H9 (cell line): ENCODE data around the gene DAAM2. TPM values are rescaled to one million over a fixed set of nuclear protein-coding genes. Genes with fewer than 3 reads are reported as not detected.

Source experiments
- DNase-seq: peaks from one replicate; pipeline ENCODE4 v3.0.0-alpha.2; 2017
- H2AFZ ChIP-seq: one replicate; pipeline ENCODE4 v1.6.1; 2013; ENCODE audit warnings: mild to moderate bottlenecking, low read length, control low read depth, moderate library complexity
- H2AK5ac ChIP-seq: 2 replicates; pipeline ENCODE4 v1.6.1; 2013; ENCODE audit warnings: low read length, control low read depth, mixed read lengths; ENCODE audit not compliant: insufficient read length
- H2BK120ac ChIP-seq: one replicate; pipeline ENCODE4 v1.6.1; 2013; ENCODE audit warnings: low read depth, mild to moderate bottlenecking, low read length, control low read depth, inconsistent platforms; ENCODE audit not compliant: poor library complexity, severe bottlenecking
- H2BK12ac ChIP-seq: 2 replicates; pipeline ENCODE4 v1.6.1; 2013; ENCODE audit warnings: low read length, control low read depth, mixed read lengths, low read depth; ENCODE audit not compliant: insufficient read length
- H2BK15ac ChIP-seq: 2 replicates; pipeline ENCODE4 v1.6.1; 2013; ENCODE audit warnings: low read depth, low read length, control low read depth
- H2BK20ac ChIP-seq: one replicate; pipeline ENCODE4 v1.6.1; 2013; ENCODE audit warnings: low read depth, mild to moderate bottlenecking, low read length, control low read depth, inconsistent platforms; ENCODE audit not compliant: poor library complexity, severe bottlenecking
- H2BK5ac ChIP-seq: 2 replicates; pipeline ENCODE4 v1.6.1; 2013; ENCODE audit warnings: low read length, control low read depth, mixed read lengths; ENCODE audit not compliant: insufficient read length
- H3K14ac ChIP-seq: 2 replicates; pipeline ENCODE4 v1.6.1; 2013; ENCODE audit warnings: low read length, control low read depth; ENCODE audit not compliant: insufficient read depth
- H3K18ac ChIP-seq: 2 replicates; pipeline ENCODE4 v1.6.1; 2013; ENCODE audit warnings: low read depth, mild to moderate bottlenecking, mixed read lengths, low read length, control low read depth; ENCODE audit not compliant: insufficient read length
- H3K23ac ChIP-seq: 2 replicates; pipeline ENCODE4 v1.6.1; 2013; ENCODE audit warnings: low read length, control low read depth, mixed read lengths, low read depth; ENCODE audit not compliant: insufficient read length
- H3K23me2 ChIP-seq: 2 replicates; pipeline ENCODE4 v1.6.1; 2013; ENCODE audit warnings: low read depth, mild to moderate bottlenecking, mixed read lengths, low read length, control low read depth; ENCODE audit not compliant: insufficient read length, poor library complexity, severe bottlenecking
- H3K27ac ChIP-seq: 2 replicates; pipeline ENCODE4 v1.5.1; 2013; ENCODE audit warnings: low read length, control low read depth, mixed read lengths, low read depth; ENCODE audit not compliant: insufficient read length
- H3K27me3 ChIP-seq: 2 replicates; pipeline ENCODE4 v1.6.1; 2013; ENCODE audit warnings: low read length, control low read depth, inconsistent platforms; ENCODE audit not compliant: insufficient read depth
- H3K4ac ChIP-seq: 2 replicates; pipeline ENCODE4 v1.6.1; 2013; ENCODE audit warnings: low read depth, mild to moderate bottlenecking, control low read depth, inconsistent platforms, low read length, moderate library complexity
- H3K4me1 ChIP-seq: 2 replicates; pipeline ENCODE4 v1.6.1; 2013; ENCODE audit warnings: low read length, control low read depth, inconsistent platforms; ENCODE audit not compliant: insufficient read depth
- H3K4me2 ChIP-seq: 2 replicates; pipeline ENCODE4 v1.6.1; 2013; ENCODE audit warnings: low read length, control low read depth, mixed read lengths; ENCODE audit not compliant: insufficient read length, insufficient read depth
- H3K56ac ChIP-seq: 2 replicates; pipeline ENCODE4 v1.6.1; 2013; ENCODE audit warnings: low read depth, mild to moderate bottlenecking, mixed read lengths, low read length, control low read depth; ENCODE audit not compliant: insufficient read length
- H3K79me1 ChIP-seq: 2 replicates; pipeline ENCODE4 v1.6.1; 2013; ENCODE audit warnings: low read depth, mild to moderate bottlenecking, moderate library complexity, low read length, control low read depth, inconsistent platforms; ENCODE audit not compliant: insufficient read depth, poor library complexity, severe bottlenecking
- H3K79me2 ChIP-seq: 2 replicates; pipeline ENCODE4 v1.6.1; 2013; ENCODE audit warnings: low read length, control low read depth, inconsistent platforms; ENCODE audit not compliant: insufficient read depth
- H3K9ac ChIP-seq: 2 replicates; pipeline ENCODE4 v1.6.1; 2013; ENCODE audit warnings: low read length, control low read depth, mixed read lengths; ENCODE audit not compliant: insufficient read length; ENCODE audit errors: extremely low read depth
- H3K9me3 ChIP-seq: one replicate; pipeline ENCODE4 v1.6.1; 2013; ENCODE audit warnings: low read depth, low read length, inconsistent platforms; ENCODE audit not compliant: control insufficient read depth
- H3T11ph ChIP-seq: one replicate; pipeline ENCODE4 v1.6.1; 2013; ENCODE audit warnings: mild to moderate bottlenecking, low read length, control low read depth, inconsistent platforms
- H4K20me1 ChIP-seq: one replicate; pipeline ENCODE4 v1.6.1; 2013; ENCODE audit not compliant: control insufficient read depth, insufficient read length, insufficient read depth
- H4K5ac ChIP-seq: 2 replicates; pipeline ENCODE4 v1.6.1; 2013; ENCODE audit warnings: low read depth, mild to moderate bottlenecking, mixed read lengths, low read length, control low read depth; ENCODE audit not compliant: insufficient read length
- H4K8ac ChIP-seq: replicated peaks from 2 replicates; pipeline ENCODE4 v1.6.1; 2013; ENCODE audit warnings: low read length, control low read depth, mixed read lengths, low read depth; ENCODE audit not compliant: insufficient read length
- H4K91ac ChIP-seq: 2 replicates; pipeline ENCODE4 v1.6.1; 2013; ENCODE audit warnings: low read depth, mild to moderate bottlenecking, moderate library complexity, mixed read lengths, low read length, control low read depth; ENCODE audit not compliant: insufficient read length
- H3K27ac Mint-ChIP-seq, 3 experiments: 2 replicates in 2 of 3; 3 replicates in 1 of 3; pipeline ENCODE4 v1.8.0; 2020 to 2021; ENCODE audit warnings: mixed read lengths in 3 of 3, mild to moderate bottlenecking in 1 of 3, moderate library complexity in 1 of 3
- H3K27me3 Mint-ChIP-seq: 2 replicates; pipeline ENCODE4 v1.8.0; 2021; ENCODE audit warnings: low read depth, mild to moderate bottlenecking, moderate library complexity, mixed read lengths
- H3K36me3 Mint-ChIP-seq, 3 experiments: 2 replicates in 2 of 3; 3 replicates in 1 of 3; pipeline ENCODE4 v1.8.0; 2020 to 2021; ENCODE audit warnings: low read depth in 3 of 3, mixed read lengths in 3 of 3; ENCODE audit not compliant: insufficient read depth in 1 of 3
- H3K4me1 Mint-ChIP-seq, 2 experiments: 2 replicates each; pipeline ENCODE4 v1.8.0; 2020; ENCODE audit warnings: mixed read lengths in 2 of 2
- H3K4me3 Mint-ChIP-seq, 2 experiments: 2 replicates in 1 of 2; 3 replicates in 1 of 2; pipeline ENCODE4 v1.8.0; 2020 to 2021; ENCODE audit warnings: mild to moderate bottlenecking in 2 of 2, mixed read lengths in 2 of 2, moderate library complexity in 1 of 2
- H3K9me3 Mint-ChIP-seq, 2 experiments: 2 replicates in 1 of 2; 3 replicates in 1 of 2; pipeline ENCODE4 v1.8.0; 2020; ENCODE audit warnings: mild to moderate bottlenecking in 2 of 2, mixed read lengths in 2 of 2, moderate library complexity in 1 of 2
- WGBS: extraction: QIAGEN DNeasy Blood & Tissue Kit; methylation state at CpG from one replicate; pipeline ENCODE4 v1.1.7; 2013; ENCODE audit warnings: missing lambda C conversion rate, low lambda C conversion rate, mixed read lengths; ENCODE audit not compliant: insufficient read length; ENCODE audit errors: extremely low coverage; 5-methylcytosine and 5-hydroxymethylcytosine counted together
- total RNA-seq: library from RNA; stranded (reverse); gene quantifications from 2 replicates; pipeline ENCODE4 v1.2.1, GENCODE V29; 2021
- TF ChIP-seq, protein P1 (sequence below): fragments of 200-600 bp; sonication (generic); conservative IDR thresholded peaks from 3 replicates; pipeline ENCODE4 v1.8.0; 2021; ENCODE audit warnings: antibody characterized with exemption, mild to moderate bottlenecking

Gene DAAM2
- total RNA-seq, 1 experiment from 2014 or later, result 1.1 TPM

DNA sequence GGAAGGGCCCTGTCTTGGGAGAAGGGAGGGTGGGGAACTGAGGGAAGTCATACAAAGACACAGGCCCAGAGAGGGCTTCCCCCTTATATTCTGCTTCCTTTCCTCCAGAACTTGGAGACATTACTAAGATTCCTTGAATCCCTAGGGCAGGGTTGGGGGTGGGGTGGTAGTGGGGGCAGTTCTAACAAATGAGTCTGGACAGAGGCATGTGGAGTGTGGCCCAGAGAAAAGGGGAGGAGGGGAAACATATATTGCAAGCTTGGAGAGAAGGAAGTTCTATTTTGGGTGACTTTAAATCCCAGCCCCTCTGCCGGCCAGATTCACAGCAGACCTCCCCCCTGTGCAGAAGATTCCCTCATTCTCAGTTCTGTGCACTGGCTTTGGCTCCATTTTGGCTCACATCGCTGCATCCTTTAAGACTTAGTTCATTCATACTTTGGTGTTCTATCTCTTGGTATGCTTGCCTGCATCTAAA, 43.7 kb downstream of the DAAM2 start:
- no peak overlapping the region for H3K4ac ChIP-seq
- Mint-ChIP-seq H3K36me3 (no peaks in the 10 kb centered on the region), H3K4me1 (peaks cover 2 to 15% of the 10 kb centered on the region in 2 experiments), H3K4me3 (no peak overlapping the region), H3K9me3 (no peaks in the 10 kb centered on the region), H3K27ac (no peak overlapping the region; a peak in 1 of 7 replicates), H3K27me3 (no peaks in the 10 kb centered on the region; the same call in 1 of the 2 replicates)
- H3T11ph ChIP-seq, result no peak overlapping the region
- no peaks in the 10 kb centered on the region for H3K9me3 ChIP-seq
- no peak overlapping the region for H3K9ac ChIP-seq
- no peak overlapping the region for H2BK20ac ChIP-seq
- H2BK12ac ChIP-seq, result no peak overlapping the region
- H3K27ac ChIP-seq, result no peak overlapping the region
- no CpG with 5 or more reads among the region's 2 CpGs for WGBS
- no peak overlapping the region for H2AK5ac ChIP-seq
- no peak overlapping the region for H2BK15ac ChIP-seq
- H3K56ac ChIP-seq, result no peak overlapping the region
- no peak overlapping the region for H2AFZ ChIP-seq
- no peaks in the 10 kb centered on the region for H3K27me3 ChIP-seq
- no peak overlapping the region for H3K23ac ChIP-seq
- H3K79me1 ChIP-seq, result no peaks in the 10 kb centered on the region
- H3K4me2 ChIP-seq, result no peak overlapping the region
- H2BK120ac ChIP-seq, result no peak overlapping the region
- no peak overlapping the region for H4K91ac ChIP-seq
- no peak overlapping the region for H3K18ac ChIP-seq
- no peak overlapping the region for H2BK5ac ChIP-seq
- H4K8ac ChIP-seq, result no peak overlapping the region
- no peak for DNase-seq
- TF ChIP-seq, protein P1, sequence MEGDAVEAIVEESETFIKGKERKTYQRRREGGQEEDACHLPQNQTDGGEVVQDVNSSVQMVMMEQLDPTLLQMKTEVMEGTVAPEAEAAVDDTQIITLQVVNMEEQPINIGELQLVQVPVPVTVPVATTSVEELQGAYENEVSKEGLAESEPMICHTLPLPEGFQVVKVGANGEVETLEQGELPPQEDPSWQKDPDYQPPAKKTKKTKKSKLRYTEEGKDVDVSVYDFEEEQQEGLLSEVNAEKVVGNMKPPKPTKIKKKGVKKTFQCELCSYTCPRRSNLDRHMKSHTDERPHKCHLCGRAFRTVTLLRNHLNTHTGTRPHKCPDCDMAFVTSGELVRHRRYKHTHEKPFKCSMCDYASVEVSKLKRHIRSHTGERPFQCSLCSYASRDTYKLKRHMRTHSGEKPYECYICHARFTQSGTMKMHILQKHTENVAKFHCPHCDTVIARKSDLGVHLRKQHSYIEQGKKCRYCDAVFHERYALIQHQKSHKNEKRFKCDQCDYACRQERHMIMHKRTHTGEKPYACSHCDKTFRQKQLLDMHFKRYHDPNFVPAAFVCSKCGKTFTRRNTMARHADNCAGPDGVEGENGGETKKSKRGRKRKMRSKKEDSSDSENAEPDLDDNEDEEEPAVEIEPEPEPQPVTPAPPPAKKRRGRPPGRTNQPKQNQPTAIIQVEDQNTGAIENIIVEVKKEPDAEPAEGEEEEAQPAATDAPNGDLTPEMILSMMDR, result no peak
- no peaks in the 10 kb centered on the region for H4K20me1 ChIP-seq
- no peaks in the 10 kb centered on the region for H3K4me1 ChIP-seq
- no peak overlapping the region for H4K5ac ChIP-seq
- no peaks in the 10 kb centered on the region for H3K79me2 ChIP-seq
- H3K14ac ChIP-seq, result no peak overlapping the region
- no peaks in the 10 kb centered on the region for H3K23me2 ChIP-seq
